IMR-90 (cell line): Measurements from ENCODE around the gene TP63. TPM values are rescaled to one million over a fixed set of nuclear protein-coding genes. Genes with fewer than 3 reads are reported as not detected.

Source experiments
- ATAC-seq: fragments of 200-7000 bp; cut with Tn5 transposase; 2 replicates; pipeline ENCODE4 v1.9.1; 2020; ENCODE audit warnings: low read depth, mild to moderate bottlenecking, moderate library complexity
- BruUV-seq: library from RNA; stranded (reverse); fragments of 400-500 nt; replicated peaks from 2 replicates; lab custom pipeline; 2021; lab: Mats Ljungman, UMichigan
- CTCF ChIA-PET: fragments of 300-600 bp; formaldehyde crosslinking; extraction: SDS; loops from one replicate; lab custom pipeline; 2021; ENCODE audit warnings: antibody characterized with exemption; lab: Yijun Ruan, JAX
- POLR2A ChIA-PET: fragments of 300-600 bp; sonication (Branson Sonifier 250); formaldehyde crosslinking; loops from one replicate; lab custom pipeline; 2022; ENCODE audit warnings: antibody characterized with exemption; ENCODE audit not compliant: unreplicated experiment; lab: Charles Lee
- DNase-seq: peaks from one replicate; pipeline ENCODE4 v3.0.0; 2013
- H2AFZ ChIP-seq: replicated peaks from 2 replicates; pipeline ENCODE3; 2013; ENCODE audit warnings: low read length, mild to moderate bottlenecking; ENCODE audit not compliant: poor library complexity
- H2AK5ac ChIP-seq: 2 replicates; pipeline ENCODE4 v1.6.1; 2013; ENCODE audit warnings: low read depth, low read length, inconsistent platforms
- H2AK9ac ChIP-seq: replicated peaks from 2 replicates; pipeline ENCODE3; 2013; ENCODE audit warnings: mild to moderate bottlenecking, low read depth, low read length, moderate library complexity; ENCODE audit not compliant: poor library complexity
- H2BK120ac ChIP-seq: 2 replicates; pipeline ENCODE4 v1.6.1; 2013; ENCODE audit warnings: low read depth, low read length, inconsistent platforms
- H2BK15ac ChIP-seq: 3 replicates; pipeline ENCODE4 v1.6.1; 2013; ENCODE audit warnings: low read depth, low read length, inconsistent platforms
- H2BK20ac ChIP-seq: 2 replicates; pipeline ENCODE4 v1.6.1; 2013; ENCODE audit warnings: low read depth, mild to moderate bottlenecking, inconsistent platforms, low read length, moderate library complexity
- H2BK5ac ChIP-seq: 2 replicates; pipeline ENCODE4 v1.6.1; 2013; ENCODE audit warnings: mild to moderate bottlenecking, low read depth, low read length, inconsistent platforms; ENCODE audit not compliant: poor library complexity, severe bottlenecking
- H3K14ac ChIP-seq: replicated peaks from 2 replicates; pipeline ENCODE4 v1.6.1; 2013; ENCODE audit warnings: low read depth, low read length, inconsistent platforms
- H3K18ac ChIP-seq: 2 replicates; pipeline ENCODE4 v1.6.1; 2013; ENCODE audit warnings: low read depth, low read length, control low read depth
- H3K23ac ChIP-seq: 2 replicates; pipeline ENCODE4 v1.6.1; 2013; ENCODE audit warnings: low read depth, low read length, inconsistent platforms
- H3K27ac ChIP-seq: 2 replicates; pipeline ENCODE4 v1.5.1; 2013; ENCODE audit warnings: mild to moderate bottlenecking, control low read depth, low read length; ENCODE audit not compliant: insufficient read depth
- H3K27me3 ChIP-seq: 2 replicates; pipeline ENCODE4 v1.6.1; 2013; ENCODE audit warnings: low read length; ENCODE audit not compliant: control insufficient read depth, insufficient read depth
- H3K36me3 ChIP-seq: 2 replicates; pipeline ENCODE4 v1.6.1; 2013; ENCODE audit warnings: low read length, mixed read lengths; ENCODE audit not compliant: control insufficient read depth, insufficient read depth
- H3K4ac ChIP-seq: 2 replicates; pipeline ENCODE4 v1.6.1; 2013; ENCODE audit warnings: low read depth, low read length, inconsistent platforms
- H3K4me1 ChIP-seq: 2 replicates; pipeline ENCODE4 v1.6.1; 2013; ENCODE audit warnings: low read length, mixed read lengths; ENCODE audit not compliant: control insufficient read depth, insufficient read depth
- H3K4me2 ChIP-seq: 2 replicates; pipeline ENCODE4 v1.6.1; 2013; ENCODE audit warnings: low read depth, mild to moderate bottlenecking, control low read depth, low read length, moderate library complexity
- H3K4me3 ChIP-seq: 2 replicates; pipeline ENCODE4 v1.5.1; 2013; ENCODE audit warnings: low read depth, mild to moderate bottlenecking, control low read depth, low read length, moderate library complexity; ENCODE audit not compliant: insufficient read depth
- H3K56ac ChIP-seq: 2 replicates; pipeline ENCODE4 v1.6.1; 2013; ENCODE audit warnings: low read length, inconsistent platforms; ENCODE audit not compliant: insufficient read depth; ENCODE audit errors: extremely low read depth
- H3K79me1 ChIP-seq, 2 experiments: 2 replicates each; pipeline ENCODE4 v1.6.1; 2013; ENCODE audit warnings: low read length in 2 of 2, inconsistent platforms in 1 of 2, low read depth in 1 of 2
- H3K9ac ChIP-seq: 2 replicates; pipeline ENCODE4 v1.6.1; 2013; ENCODE audit warnings: low read depth, low read length, control low read depth
- H3K9me1 ChIP-seq: 2 replicates; pipeline ENCODE4 v1.6.1; 2013; ENCODE audit warnings: low read length, inconsistent platforms; ENCODE audit not compliant: insufficient read depth
- H3K9me3 ChIP-seq: 2 replicates; pipeline ENCODE4 v1.6.1; 2013; ENCODE audit warnings: low read length; ENCODE audit not compliant: control insufficient read depth, insufficient read depth
- H4K20me1 ChIP-seq: 2 replicates; pipeline ENCODE4 v1.6.1; 2013; ENCODE audit warnings: low read length, inconsistent platforms; ENCODE audit not compliant: insufficient read depth
- H4K5ac ChIP-seq: 2 replicates; pipeline ENCODE4 v1.6.1; 2013; ENCODE audit warnings: mild to moderate bottlenecking, low read depth, low read length, control low read depth
- H4K8ac ChIP-seq, 2 experiments: 2 replicates each; pipeline ENCODE4 v1.6.1; 2013; ENCODE audit warnings: low read depth in 2 of 2, low read length in 2 of 2, control low read depth in 1 of 2, inconsistent platforms in 1 of 2
- H4K91ac ChIP-seq: 2 replicates; pipeline ENCODE4 v1.6.1; 2013; ENCODE audit warnings: low read depth, low read length, inconsistent platforms; ENCODE audit not compliant: insufficient read depth
- CEBPB ChIP-seq: IDR thresholded peaks from 2 replicates; pipeline ENCODE4 v1.6.1; 2012; ENCODE audit warnings: low read depth, low read length, improper control_type of control experiment
- FOS ChIP-seq: fragments of 150-350 bp; IDR thresholded peaks from 2 replicates; pipeline ENCODE4 v1.6.1; 2016; ENCODE audit warnings: low read depth, low read length
- MAFK ChIP-seq: IDR thresholded peaks from 2 replicates; pipeline ENCODE4 v1.6.1; 2012; ENCODE audit warnings: low read depth, low read length, improper control_type of control experiment
- RAD21 ChIP-seq: IDR thresholded peaks from 2 replicates; pipeline ENCODE4 v1.6.1; 2012; ENCODE audit warnings: low read length, improper control_type of control experiment
- RCOR1 ChIP-seq: IDR thresholded peaks from 2 replicates; pipeline ENCODE4 v1.6.1; 2012; ENCODE audit warnings: mild to moderate bottlenecking, low read length, improper control_type of control experiment; ENCODE audit not compliant: insufficient replicate concordance
- SMC3 ChIP-seq: fragments of 150-350 bp; IDR thresholded peaks from 2 replicates; pipeline ENCODE4 v1.6.1; 2016; ENCODE audit warnings: low read depth, mild to moderate bottlenecking, antibody characterized with exemption, low read length, moderate library complexity
- WGBS, 2 experiments: methylation state at CpG; one replicate each; pipeline versions ENCODE4 v1.1.5 to v1.1.7; 2013; ENCODE audit warnings: missing lambda C conversion rate in 2 of 2; ENCODE audit not compliant: insufficient read length in 1 of 2; ENCODE audit errors: extremely low coverage in 2 of 2; 5-methylcytosine and 5-hydroxymethylcytosine counted together
- dilution Hi-C: fragments of 300-500 bp; cut with HindIII; formaldehyde crosslinking; loops from one replicate; pipeline ENCODE4 v1.14.3; 2018; ENCODE audit warnings: low sequenced_read_pairs; ENCODE audit not compliant: unreplicated experiment
- in situ Hi-C: fragments of 300-500 bp; cut with MboI; formaldehyde crosslinking; loops from 3 replicates; pipeline ENCODE4 v1.14.3; 2019; ENCODE audit warnings: low sequenced_read_pairs, inconsistent platforms, mixed read lengths
- intact Hi-C: fragments of 100-400 bp; cut with micrococcal nuclease; formaldehyde crosslinking; loops from 2 replicates; pipeline ENCODE4 v1.10.0; 2022
- polyA plus RNA-seq, 3 experiments: library from polyadenylated mRNA; depleted of rRNA; stranded (reverse); fragments of >200 nt; gene quantifications; 2 replicates each; pipeline ENCODE4 v1.2.3, GENCODE V29; 2012; ENCODE audit warnings: low replicate concordance in 1 of 3
- total RNA-seq: library from RNA; depleted of rRNA; stranded (reverse); fragments of >200 nt; gene quantifications from 2 replicates; pipeline ENCODE4 v1.2.3, GENCODE V29; 2012

Gene TP63
- total and polyA plus RNA-seq, 2 of the 4 experiments (the other 2 are of a cell fraction), result not detected

- H3K56ac ChIP-seq, result no peak overlapping the region
- no peak overlapping the region for H3K4ac ChIP-seq
- H3K4me3 ChIP-seq, result no peak overlapping the region
- ChIA-PET POLR2A (no interaction called here), CTCF (no interaction called here)
- H2BK15ac ChIP-seq, result no peak overlapping the region
- H3K23ac ChIP-seq, result no peak overlapping the region
- no peak overlapping the region for H3K14ac ChIP-seq
- no peak overlapping the region for H3K4me2 ChIP-seq
- no peaks in the 10 kb centered on the region for H4K20me1 ChIP-seq
- H2AK9ac ChIP-seq, result no peak overlapping the region
- TF ChIP-seq SMC3, result no peak
- TF ChIP-seq MAFK, result no peak
- TF ChIP-seq FOS, result no peak
- no peak for TF ChIP-seq RAD21
- TF ChIP-seq CEBPB, result no peak
- TF ChIP-seq RCOR1, result no peak
- in situ Hi-C loops, result no loop called here
- H4K8ac ChIP-seq, result no peak overlapping the region
- H2BK5ac ChIP-seq, result no peak overlapping the region
- H3K4me1 ChIP-seq, result no peaks in the 10 kb centered on the region
- intact Hi-C loops, result no loop called here
- no peak overlapping the region for H4K91ac ChIP-seq
- no peak for ATAC-seq
- no peaks in the 10 kb centered on the region for H3K36me3 ChIP-seq
- H3K18ac ChIP-seq, result no peak overlapping the region
- H4K5ac ChIP-seq, result no peak overlapping the region
- dilution Hi-C loops, result no loop called here
- no peak overlapping the region for H3K27ac ChIP-seq
- H2BK20ac ChIP-seq, result no peak overlapping the region
- H2AK5ac ChIP-seq, result no peak overlapping the region
- H3K9me1 ChIP-seq, result no peaks in the 10 kb centered on the region
- H3K9ac ChIP-seq, result no peak overlapping the region
- H3K9me3 ChIP-seq, result no peaks in the 10 kb centered on the region
- no peak for DNase-seq
- no peak overlapping the region for H2AFZ ChIP-seq
- WGBS, 2 experiments, result no CpG with 5 or more reads among the region's 6 CpGs
- peaks cover 2% of the 10 kb centered on the region; the same call in 1 of the 2 replicates for H3K27me3 ChIP-seq
- BruUV-seq, result no TSS peak
- H2BK120ac ChIP-seq, result no peak overlapping the region
- H3K79me1 ChIP-seq, result no peaks in the 10 kb centered on the region
Observed at GRCh38 chr3:189781415-189781814, 150.2 kb downstream of the TP63 start.
